Fibroblast of upper back skin (primary cell): Measurements from ENCODE around the gene LALBA.
A peak's percentile ranks its signal among the peaks of the same experiment; 100 is the strongest.
"Not testable (repeated sequence)": the region's sequence is repeated elsewhere in the genome, so short reads cannot be mapped to it uniquely, and the experiment has no call there.

Experiments used
- DNase-seq: peaks from one replicate; pipeline ENCODE4 v3.0.0-alpha.2; 2013

LALBA gene

GRCh38 chr12:48569946-48570345 is at the start of gene LALBA:
LALBA (minus strand) TSS chr12:48570046; CDS start chr12:48570020, 26 bp downstream.
- no peak for DNase-seq

- DNase-seq, result peak; percentile 70
These were observed 48.7 kb upstream of the LALBA start for GRCh38 chr12:48618541-48618940.

DNA sequence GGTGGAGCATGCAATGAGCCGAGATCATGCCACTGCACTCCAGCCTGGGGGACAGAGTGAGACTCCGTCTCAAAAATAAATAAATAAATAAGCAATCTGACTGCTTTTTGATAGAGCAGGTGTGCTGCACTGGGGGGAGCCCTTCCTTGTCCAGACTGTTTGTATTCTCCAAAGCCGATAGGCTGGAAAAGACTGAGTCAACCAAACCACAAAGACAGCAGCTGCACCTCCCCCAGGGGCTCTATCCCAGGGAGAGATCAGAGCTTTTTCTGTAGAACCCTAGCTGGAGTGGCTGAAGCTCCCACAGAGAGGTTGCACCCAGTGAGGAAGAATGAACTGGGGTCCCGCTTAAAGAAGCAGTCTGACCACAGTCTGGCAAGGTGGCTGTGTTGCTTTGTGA is 45.8 kb upstream of the LALBA start:
- peak; percentile 13 for DNase-seq

DNA sequence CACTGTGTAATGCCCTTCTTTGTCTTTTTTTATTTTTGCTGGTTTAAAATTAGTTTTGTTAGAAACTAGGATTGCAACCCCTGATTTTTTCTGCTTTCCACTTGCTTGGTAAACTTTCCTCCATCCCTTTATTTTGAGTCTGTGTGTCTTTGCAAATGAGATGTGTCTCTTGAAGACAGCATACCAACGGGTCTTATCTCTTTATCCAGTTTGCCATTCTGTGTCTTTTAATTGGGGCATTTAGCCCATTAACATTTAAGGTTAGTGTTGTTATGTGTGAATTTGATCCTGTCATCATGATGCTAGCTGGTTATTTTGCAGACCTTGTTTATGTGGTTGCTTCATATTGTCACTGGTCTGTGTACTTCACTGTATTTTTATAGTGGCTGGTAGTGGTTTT is 43.5 kb upstream of the LALBA start:
- no peak for DNase-seq

DNA sequence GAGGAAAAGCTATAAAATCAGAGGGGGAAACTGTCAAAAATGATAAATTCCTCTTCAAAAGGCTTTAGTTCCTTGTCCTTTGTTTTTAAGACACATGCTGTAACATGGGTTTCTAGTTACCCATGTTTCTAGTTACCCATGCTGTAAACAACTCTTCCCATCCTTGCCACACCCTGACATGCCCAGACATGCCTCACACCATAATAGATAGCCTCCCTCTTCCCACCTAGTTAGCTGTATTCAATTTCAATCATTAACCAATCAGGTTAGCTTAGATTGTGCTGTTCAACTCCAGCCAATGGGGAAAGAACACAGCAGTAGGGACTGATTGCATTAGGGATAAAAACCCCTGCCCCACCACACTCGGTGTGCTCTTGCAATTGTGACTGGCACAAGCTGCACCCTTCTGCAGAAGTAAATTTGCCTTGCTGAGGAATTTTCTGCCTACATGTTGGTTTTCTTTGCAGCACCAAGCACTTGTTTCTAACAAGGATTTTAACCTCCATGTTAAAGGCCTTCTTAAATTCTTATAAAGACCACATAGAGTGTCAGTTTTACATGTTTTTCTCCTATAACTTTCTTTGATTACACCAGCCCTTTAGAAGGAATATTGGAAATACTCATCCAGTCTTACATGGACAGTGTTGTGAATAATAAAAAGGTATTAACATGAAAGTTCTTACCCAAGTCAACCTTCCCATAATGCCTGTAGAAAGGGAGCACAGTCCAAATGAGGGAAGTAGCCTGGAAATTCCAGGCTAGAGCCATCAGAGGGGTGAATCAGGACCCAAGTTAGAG is 32.5 kb upstream of the LALBA start:
- no peak for DNase-seq

GRCh38 chr12:48601013-48601756 is 31.3 kb upstream of the LALBA start:
- peak; percentile 48 for DNase-seq

- no peak for DNase-seq
These were observed 30.7 kb upstream of the LALBA start for GRCh38 chr12:48600552-48600951.

DNA sequence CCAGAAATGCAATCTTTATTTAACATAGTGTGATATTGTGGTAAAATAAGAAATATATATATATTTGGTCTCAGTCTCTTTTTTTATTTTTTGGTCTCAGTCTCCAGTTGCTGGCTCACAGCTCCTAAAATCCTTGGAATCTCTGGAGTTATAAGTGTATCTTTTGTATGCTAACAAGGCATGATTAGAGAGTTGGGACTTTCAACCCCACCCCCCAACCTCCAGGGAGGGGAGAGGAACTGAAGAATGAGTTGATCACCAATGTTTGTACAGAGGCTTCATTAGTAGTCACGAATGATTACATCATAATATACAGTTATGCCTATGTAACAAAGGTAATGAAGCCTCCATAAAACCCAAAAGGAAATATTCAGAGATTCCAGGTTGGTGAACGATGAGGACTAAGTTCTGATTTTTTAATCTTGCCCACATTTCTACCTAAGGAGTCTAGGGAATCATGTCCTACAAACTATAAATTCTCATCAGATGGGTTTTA is 22.8 kb upstream of the LALBA start:
- DNase-seq, result no peak

GRCh38 chr12:48586361-48586760 is 16.5 kb upstream of the LALBA start:
- DNase-seq, result no peak

DNA sequence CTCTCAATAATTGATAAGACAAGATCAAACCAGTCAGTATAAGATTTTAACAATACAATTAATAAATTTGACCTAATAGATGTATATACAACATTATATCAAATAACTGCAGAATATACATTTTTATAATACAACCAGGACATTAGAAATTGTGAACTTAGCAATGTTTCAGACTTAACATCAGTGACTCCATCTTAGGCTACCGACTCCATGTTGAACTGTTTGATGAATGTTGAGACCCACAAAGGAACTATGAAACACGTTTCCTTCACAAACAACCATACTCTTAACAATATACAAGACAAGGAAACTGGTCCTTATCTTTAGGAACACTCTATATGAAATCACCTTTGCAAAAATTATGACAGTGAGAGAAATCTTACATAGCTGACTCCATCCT is 13.9 kb upstream of the LALBA start:
- no peak for DNase-seq

- no peak for DNase-seq
These were observed 11.0 kb upstream of the LALBA start for GRCh38 chr12:48580831-48581230.

DNA sequence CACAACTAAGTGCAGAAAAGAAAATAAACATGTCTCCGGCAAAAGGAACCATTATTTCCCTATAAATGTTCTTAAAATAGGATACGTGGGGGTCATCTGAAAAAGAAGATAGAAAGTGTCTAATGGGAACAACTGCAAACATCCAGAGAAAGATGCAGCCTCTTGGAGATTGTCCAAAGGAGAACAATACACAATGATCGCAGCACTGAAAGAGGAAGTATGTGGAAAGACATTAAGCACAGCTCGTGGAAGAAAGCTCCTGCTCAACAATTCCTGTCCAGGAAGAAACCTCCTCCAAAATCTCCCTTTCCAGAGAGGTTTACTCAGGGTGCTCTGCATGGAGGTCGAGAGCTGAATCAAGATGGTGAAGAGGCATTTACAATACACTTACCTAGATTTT is 2.5 kb upstream of the LALBA start:
- no peak for DNase-seq

DNA sequence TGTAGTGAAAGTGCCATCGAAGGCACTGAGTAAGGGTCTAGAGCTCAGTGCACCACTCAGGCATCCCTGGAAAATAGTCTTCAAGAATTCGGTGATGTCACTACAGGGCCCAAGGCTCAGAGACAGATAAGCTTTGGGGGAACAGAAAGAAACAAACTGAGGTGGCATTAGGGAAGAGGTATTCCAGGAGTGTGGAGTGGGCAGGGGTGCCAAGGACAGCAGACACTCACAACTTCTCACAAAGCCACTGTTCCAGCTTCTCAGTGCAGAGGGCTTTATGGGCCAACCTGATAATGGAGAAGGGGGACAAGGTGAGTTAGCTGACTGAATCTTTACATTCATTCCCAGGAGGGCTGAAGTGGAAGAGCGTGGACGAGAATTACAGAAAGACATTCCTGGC is 2.1 kb downstream of the LALBA start:
- DNase-seq, result no peak

GRCh38 chr12:48557919-48558318 is 11.9 kb downstream of the LALBA start:
- no peak for DNase-seq

- no peak for DNase-seq
These were observed 13.2 kb downstream of the LALBA start for GRCh38 chr12:48556631-48557030.

GRCh38 chr12:48553666-48554343 is 16.0 kb downstream of the LALBA start:
- not testable (repeated sequence) for DNase-seq

GRCh38 chr12:48551636-48552035 is 18.2 kb downstream of the LALBA start:
- not testable (repeated sequence) for DNase-seq

GRCh38 chr12:48547012-48547411 is 22.8 kb downstream of the LALBA start:
- not testable (repeated sequence) for DNase-seq

- DNase-seq, result no peak
These were observed 23.9 kb downstream of the LALBA start for GRCh38 chr12:48545833-48546469.

- peak; percentile 4 for DNase-seq
These were observed 27.4 kb downstream of the LALBA start for GRCh38 chr12:48542300-48542928.

DNA sequence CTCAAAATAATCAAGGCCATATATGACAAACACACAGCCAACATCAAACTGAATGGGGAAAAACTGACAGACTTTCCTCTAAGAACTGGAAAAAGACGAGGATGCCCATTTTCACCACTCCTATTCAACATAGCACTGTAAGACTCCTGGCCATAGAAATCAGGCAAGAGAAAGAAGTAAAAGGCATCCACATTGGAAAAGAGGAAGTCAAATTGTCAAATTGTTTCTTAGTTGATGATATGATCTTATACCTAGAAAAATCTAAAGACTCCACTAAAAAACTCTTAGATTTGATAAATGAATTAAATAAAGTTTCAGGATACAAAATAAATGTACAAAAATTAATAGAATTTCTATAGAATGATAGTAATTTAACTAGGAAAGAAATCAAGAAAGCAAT is 33.2 kb downstream of the LALBA start:
- no peak for DNase-seq

- no peak for DNase-seq
These were observed 37.2 kb downstream of the LALBA start for GRCh38 chr12:48532601-48533000.
